ENCODE measurements around the gene C1orf232. TPM values are rescaled to one million over a fixed set of nuclear protein-coding genes. Genes with fewer than 3 reads are reported as not detected.

The C1orf232 gene
- polyA plus RNA-seq, 10 donors: not detected

DNA sequence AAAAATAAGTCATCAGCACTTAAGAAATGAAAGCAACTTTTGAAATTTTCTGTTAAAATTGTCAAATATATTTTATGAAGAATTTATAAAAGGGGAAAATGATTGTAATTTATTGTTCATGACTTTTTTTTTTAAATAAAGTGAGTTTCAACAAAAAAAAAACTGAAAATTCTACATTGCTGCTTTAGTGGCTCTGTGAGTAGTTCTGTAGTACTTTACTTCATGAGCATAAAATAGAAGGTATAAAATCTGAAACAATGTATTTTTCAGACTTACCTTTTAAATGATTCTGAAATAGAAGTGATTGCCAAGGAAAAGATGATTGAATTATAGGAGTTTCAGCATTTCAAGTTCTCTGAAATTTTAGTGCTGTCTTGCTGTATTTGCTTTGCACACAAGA lies 43.4 kb downstream of the C1orf232 start:
- no peak for DNase-seq

GRCh38 chr1:26124418-26125331 lies 44.1 kb downstream of the C1orf232 start:
- DNase-seq: no peak

DNA sequence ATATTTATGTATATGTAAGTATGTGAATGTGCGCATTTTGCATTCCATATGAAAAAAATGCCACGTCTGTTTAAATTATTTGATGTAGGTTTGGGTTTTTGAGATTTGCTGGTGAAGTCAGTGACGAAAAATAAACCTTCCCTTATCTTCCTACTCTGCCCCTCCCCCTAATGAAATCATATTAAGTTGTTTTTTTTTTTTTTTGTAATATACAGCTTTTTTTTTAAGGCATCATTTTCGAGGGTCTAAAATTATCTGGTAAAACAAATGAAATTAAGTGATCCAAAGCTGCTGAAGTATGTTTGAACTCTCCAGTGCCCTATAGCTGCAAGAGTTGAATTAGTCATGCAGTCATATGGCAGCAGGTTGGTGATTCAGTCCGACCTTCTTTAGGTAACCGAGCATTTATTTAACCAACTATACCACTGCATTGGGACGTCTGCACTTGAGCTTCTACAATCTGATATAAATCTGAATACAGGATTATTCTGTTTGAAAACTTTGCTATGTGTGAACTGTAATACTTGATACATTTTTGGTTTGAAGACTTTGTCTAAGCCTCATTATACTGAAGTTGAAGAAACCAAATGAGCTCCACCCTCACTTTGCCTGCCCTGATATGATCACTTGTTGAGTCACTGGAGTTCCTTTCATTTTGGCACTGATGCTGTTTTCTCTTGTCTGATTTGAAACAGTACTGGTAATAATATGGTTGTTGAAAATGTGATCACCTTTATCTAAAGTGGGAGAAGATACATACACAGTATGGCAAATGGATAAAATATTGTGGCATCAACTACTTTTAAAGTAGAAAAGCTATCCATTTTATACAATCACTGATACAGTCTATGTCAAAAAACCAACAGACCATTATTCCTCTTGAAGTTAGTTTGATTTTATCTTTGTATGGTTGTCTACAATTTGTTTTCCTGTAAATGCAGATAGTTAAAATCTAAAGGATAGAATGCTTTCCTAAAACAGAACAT lies 45.5 kb downstream of the C1orf232 start:
- no peak for DNase-seq

DNA sequence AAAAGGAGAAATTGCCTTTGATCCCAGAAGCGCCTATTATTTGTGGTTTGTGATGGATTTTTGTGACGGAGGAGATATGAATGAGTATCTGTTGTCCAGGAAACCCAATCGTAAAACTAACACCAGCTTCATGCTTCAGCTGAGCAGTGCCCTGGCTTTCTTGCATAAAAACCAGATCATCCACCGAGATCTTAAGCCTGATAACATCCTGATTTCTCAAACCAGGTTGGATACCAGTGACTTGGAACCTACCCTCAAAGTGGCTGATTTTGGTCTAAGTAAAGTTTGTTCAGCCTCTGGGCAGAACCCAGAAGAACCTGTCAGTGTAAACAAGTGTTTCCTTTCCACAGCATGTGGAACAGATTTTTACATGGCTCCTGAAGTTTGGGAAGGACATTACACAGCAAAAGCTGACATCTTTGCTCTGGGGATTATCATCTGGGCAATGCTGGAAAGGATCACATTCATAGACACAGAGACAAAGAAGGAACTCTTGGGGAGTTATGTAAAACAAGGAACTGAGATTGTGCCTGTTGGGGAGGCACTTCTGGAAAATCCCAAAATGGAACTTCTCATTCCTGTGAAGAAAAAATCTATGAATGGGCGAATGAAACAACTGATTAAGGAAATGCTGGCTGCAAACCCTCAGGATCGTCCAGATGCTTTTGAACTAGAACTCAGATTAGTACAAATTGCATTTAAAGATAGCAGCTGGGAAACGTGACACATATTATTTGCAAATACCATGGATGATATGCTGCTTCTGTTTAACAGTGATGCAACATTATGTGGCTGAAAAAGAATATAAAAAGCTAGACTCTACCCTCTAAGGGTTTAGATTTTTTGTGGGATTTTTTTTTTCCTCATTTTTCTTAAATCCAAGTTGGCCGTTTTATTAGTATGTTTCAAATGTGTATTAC lies 46.6 kb downstream of the C1orf232 start:
- DNase-seq: no peak

DNA sequence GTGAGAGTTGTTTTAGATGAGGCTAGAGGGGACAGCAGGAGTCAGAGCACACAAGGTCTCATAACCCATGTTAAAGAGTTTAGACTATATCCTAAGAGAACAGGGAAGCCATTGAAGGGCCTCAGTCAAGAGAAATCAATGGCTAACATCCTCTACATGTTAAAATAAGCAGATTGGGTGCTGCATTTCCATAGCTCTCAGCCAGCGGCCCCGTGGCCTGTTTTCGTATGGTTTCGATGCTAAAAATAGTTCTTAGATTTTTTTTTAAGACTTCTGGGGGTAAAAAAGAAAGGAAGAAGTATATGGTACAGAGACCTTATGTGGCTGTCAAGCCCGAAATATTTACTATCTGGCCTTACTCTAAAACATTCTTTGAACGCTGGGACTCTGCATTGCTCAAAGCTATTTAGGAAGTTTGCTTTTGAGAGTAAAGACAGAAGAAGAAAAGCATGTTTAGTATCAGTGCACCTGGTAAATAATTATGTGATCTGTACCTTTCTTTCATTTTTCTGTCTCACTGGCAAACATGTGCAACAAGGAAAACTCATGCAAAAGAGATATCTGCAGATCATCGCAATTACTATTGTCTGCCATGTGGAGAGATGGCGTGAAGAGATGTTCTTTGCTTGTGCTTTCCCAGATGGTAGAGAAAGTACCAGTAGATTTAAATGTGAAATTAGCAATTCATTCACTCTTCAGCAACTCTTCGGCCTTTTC lies 48.7 kb downstream of the C1orf232 start:
- DNase-seq: no peak

DNA sequence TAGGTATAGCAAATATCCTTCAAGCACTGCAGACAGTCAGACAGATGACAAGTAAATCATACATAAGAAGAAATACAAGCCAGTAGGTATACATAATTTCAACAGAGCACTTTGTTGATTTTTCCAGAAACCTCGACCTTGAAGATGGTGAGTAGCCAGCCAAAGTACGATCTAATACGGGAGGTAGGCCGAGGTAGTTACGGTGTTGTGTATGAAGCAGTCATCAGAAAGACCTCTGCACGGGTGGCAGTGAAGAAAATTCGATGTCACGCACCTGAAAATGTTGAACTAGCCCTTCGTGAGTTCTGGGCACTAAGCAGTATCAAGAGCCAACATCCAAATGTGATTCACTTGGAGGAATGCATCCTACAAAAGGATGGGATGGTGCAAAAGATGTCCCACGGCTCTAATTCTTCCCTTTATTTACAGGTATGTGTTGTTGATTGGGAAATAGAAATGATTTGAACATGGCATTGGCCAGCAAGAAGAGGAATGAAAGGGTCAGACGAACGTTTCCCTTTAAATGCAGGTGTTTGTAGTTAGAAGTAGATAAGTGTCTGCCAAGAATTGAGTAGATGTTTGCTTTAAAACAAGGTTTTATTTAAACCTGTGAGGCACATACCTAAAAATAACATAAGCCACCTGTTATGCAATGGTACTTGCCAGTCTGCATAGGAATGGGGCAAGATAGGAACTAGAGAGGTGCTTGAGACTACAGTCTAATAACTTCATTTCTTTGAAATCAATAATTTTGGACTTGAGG lies 54.4 kb downstream of the C1orf232 start:
- no peak for DNase-seq

Other genes with a start within 250 kb of the C1orf232 start
- gene PAFAH2, start 170.9 kb downstream of the C1orf232 start, polyA plus RNA-seq (ENCODE audit: insufficient read length in 10 of 10): 10 to 100 TPM; 30.1 to 83.9 (median 59.1) TPM
- gene EXTL1, start 147.2 kb downstream of the C1orf232 start, polyA plus RNA-seq (ENCODE audit: insufficient read length in 10 of 10): 1 to 10 TPM; 1.7 to 7.3 (median 3.2) TPM
- gene SLC30A2, start 122.8 kb downstream of the C1orf232 start, polyA plus RNA-seq (ENCODE audit: insufficient read length in 10 of 10): 1 to 10 TPM in 1 of 10 donors, under 1 TPM in 9; 0.16 to 1.1 (median 0.55) TPM
- gene TRIM63, start 101.3 kb downstream of the C1orf232 start, polyA plus RNA-seq (ENCODE audit: insufficient read length in 10 of 10): 10 to 100 TPM; 23.1 to 48.6 (median 36.4) TPM
- 1 to 10 TPM; 5.9 to 8.8 (median 6.8) TPM for gene PDIK1L, start 57.1 kb downstream of the C1orf232 start, polyA plus RNA-seq (ENCODE audit: insufficient read length in 10 of 10)
- 1 to 10 TPM in 1 of 10 donors, under 1 TPM in 9; 0.47 to 1.4 (median 0.75) TPM for gene FAM110D, start 9.9 kb downstream of the C1orf232 start, polyA plus RNA-seq (ENCODE audit: insufficient read length in 10 of 10)
- 10 to 100 TPM; 10.3 to 21.7 (median 16.6) TPM for gene ZNF593, start 945 bp upstream of the C1orf232 start, polyA plus RNA-seq (ENCODE audit: insufficient read length in 10 of 10)
- 1 to 10 TPM in 8 of 10 donors, under 1 TPM in 2; 0.60 to 2.1 (median 1.4) TPM for gene ZNF593OS, start 2.9 kb upstream of the C1orf232 start, polyA plus RNA-seq (ENCODE audit: insufficient read length in 10 of 10)
- 1 to 10 TPM in 9 of 10 donors, under 1 TPM in 1; 0.97 to 3.9 (median 2.1) TPM for gene CNKSR1, start 8.5 kb upstream of the C1orf232 start, polyA plus RNA-seq (ENCODE audit: insufficient read length in 10 of 10)
- gene CATSPER4, start 21.6 kb upstream of the C1orf232 start, polyA plus RNA-seq (ENCODE audit: insufficient read length in 10 of 10): not detected
- gene CEP85, start 65.2 kb upstream of the C1orf232 start, polyA plus RNA-seq (ENCODE audit: insufficient read length in 10 of 10): 10 to 100 TPM; 17.4 to 28.2 (median 22.9) TPM
- 10 to 100 TPM; 46.1 to 79.3 (median 64.6) TPM for gene SH3BGRL3, start 111.1 kb upstream of the C1orf232 start, polyA plus RNA-seq (ENCODE audit: insufficient read length in 10 of 10)
- gene UBXN11, start 137.7 kb upstream of the C1orf232 start, polyA plus RNA-seq (ENCODE audit: insufficient read length in 10 of 10): 10 to 100 TPM in 2 of 10 donors, 1 to 10 TPM in 8; 5.2 to 13.8 (median 8.0) TPM
- 10 to 100 TPM in 2 of 10 donors, 1 to 10 TPM in 6, under 1 TPM in 2; 0.66 to 43.2 (median 2.4) TPM for gene CD52, start 149.0 kb upstream of the C1orf232 start, polyA plus RNA-seq (ENCODE audit: insufficient read length in 10 of 10)
- 1 to 10 TPM in 2 of 10 donors, under 1 TPM in 2, not detected in 6; 0.05 to 2.8 (median 1.2) TPM for gene CRYBG2, start 185.2 kb upstream of the C1orf232 start, polyA plus RNA-seq (ENCODE audit: insufficient read length in 10 of 10)
- gene ZNF683, start 203.8 kb upstream of the C1orf232 start, polyA plus RNA-seq (ENCODE audit: insufficient read length in 10 of 10): not detected
- gene LIN28A, start 241.9 kb upstream of the C1orf232 start, polyA plus RNA-seq (ENCODE audit: insufficient read length in 10 of 10): under 1 TPM in 5 of 10 donors, not detected in 5; 0.03 to 0.18 (median 0.06) TPM

Measured in muscle of back (tissue), 11 donors.